ENCODE measurements around the gene LDLRAD4.

DNA sequence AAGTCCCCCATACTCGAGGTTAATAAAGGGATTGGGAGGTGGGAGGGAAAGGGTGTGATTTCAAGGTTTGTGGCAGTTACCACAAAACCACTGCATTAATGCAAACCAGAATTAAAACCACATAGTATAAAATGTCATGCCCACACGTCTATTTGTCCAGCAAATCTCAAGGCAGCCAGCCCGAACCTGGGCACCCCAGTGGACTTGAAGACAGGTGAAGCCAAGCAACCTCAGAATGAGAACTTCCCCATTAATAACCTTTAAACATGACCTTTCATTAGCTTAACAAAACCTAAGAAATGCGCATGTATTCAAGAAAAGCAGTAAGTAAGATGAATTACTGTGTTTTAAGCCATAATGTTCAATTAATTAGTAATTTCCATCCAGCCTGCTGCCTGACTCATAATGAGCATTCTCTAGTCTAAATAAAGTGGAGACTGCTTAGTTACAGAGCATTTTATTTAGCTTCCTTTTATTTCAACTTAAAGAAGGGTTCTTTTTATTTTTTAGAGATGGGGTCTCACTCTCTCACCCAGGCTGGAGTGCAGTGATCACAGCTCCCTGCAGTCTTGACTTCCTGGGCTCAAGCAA lies 278.2 kb downstream of the LDLRAD4 start:
- no peak for TF ChIP-seq EZH2 (IDR thresholded peaks at IDR 0.05; ENCODE audit: borderline replicate concordance, low read depth, low read length, poor library complexity, severe bottlenecking)
- TF ChIP-seq, protein P1, sequence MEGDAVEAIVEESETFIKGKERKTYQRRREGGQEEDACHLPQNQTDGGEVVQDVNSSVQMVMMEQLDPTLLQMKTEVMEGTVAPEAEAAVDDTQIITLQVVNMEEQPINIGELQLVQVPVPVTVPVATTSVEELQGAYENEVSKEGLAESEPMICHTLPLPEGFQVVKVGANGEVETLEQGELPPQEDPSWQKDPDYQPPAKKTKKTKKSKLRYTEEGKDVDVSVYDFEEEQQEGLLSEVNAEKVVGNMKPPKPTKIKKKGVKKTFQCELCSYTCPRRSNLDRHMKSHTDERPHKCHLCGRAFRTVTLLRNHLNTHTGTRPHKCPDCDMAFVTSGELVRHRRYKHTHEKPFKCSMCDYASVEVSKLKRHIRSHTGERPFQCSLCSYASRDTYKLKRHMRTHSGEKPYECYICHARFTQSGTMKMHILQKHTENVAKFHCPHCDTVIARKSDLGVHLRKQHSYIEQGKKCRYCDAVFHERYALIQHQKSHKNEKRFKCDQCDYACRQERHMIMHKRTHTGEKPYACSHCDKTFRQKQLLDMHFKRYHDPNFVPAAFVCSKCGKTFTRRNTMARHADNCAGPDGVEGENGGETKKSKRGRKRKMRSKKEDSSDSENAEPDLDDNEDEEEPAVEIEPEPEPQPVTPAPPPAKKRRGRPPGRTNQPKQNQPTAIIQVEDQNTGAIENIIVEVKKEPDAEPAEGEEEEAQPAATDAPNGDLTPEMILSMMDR (conservative IDR thresholded peaks at IDR 0.05; ENCODE audit: low read depth, low read length), result no peak

Measured in A673 (cell line).